CD14-positive monocyte (primary cell): ENCODE results near the gene CNTNAP2. TPM values are rescaled to one million over a fixed set of nuclear protein-coding genes. Genes with fewer than 3 reads are reported as not detected.

Experiments used
- DNase-seq, 3 donors: peaks; one replicate each; pipeline ENCODE4 v3.0.0-alpha.2; 2011 to 2022
- H2AFZ ChIP-seq: 2 replicates; pipeline ENCODE4 v1.6.0; 2012; ENCODE audit warnings: mild to moderate bottlenecking, low read depth, low read length, inconsistent platforms; ENCODE audit not compliant: insufficient read depth, poor library complexity, severe bottlenecking
- H3K27ac ChIP-seq, 2 donors: 1 replicate in 1 of 2; 2 replicates in 1 of 2; pipeline ENCODE4 v1.5.1; 2012 to 2013; ENCODE audit warnings: low read length in 2 of 2, control low read depth in 1 of 2, inconsistent platforms in 1 of 2, low read depth in 1 of 2, mild to moderate bottlenecking in 1 of 2
- H3K27me3 ChIP-seq, 2 donors: one replicate each; pipeline versions ENCODE4 v1.6.0 to v1.6.1; 2011 to 2013; ENCODE audit warnings: low read length in 2 of 2; ENCODE audit not compliant: control insufficient read depth in 2 of 2, insufficient read depth in 2 of 2
- H3K36me3 ChIP-seq, 2 donors: replicated peaks in 1 of 2; 1 replicate in 1 of 2; 2 replicates in 1 of 2; pipeline versions ENCODE4 v1.5.1 to v1.6.1; 2012 to 2013; ENCODE audit warnings: low read length in 2 of 2, control low read depth in 1 of 2, inconsistent platforms in 1 of 2, mild to moderate bottlenecking in 1 of 2; ENCODE audit not compliant: insufficient read depth in 2 of 2, control insufficient read depth in 1 of 2
- H3K4me1 ChIP-seq, 2 donors: 1 replicate in 1 of 2; 2 replicates in 1 of 2; pipeline versions ENCODE4 v1.5.1 to v1.6.1; 2012 to 2013; ENCODE audit warnings: low read length in 2 of 2, control low read depth in 1 of 2, inconsistent platforms in 1 of 2, mild to moderate bottlenecking in 1 of 2, moderate library complexity in 1 of 2; ENCODE audit not compliant: insufficient read depth in 2 of 2, control insufficient read depth in 1 of 2
- H3K4me2 ChIP-seq: replicated peaks from 2 replicates; pipeline ENCODE3; 2012; ENCODE audit warnings: low read length, moderate library complexity, mild to moderate bottlenecking; ENCODE audit not compliant: poor library complexity, severe bottlenecking; ENCODE audit errors: extremely low read depth
- H3K4me3 ChIP-seq, 3 experiments: fragments of 200-600 bp in 1 of 3; sonication (generic) in 1 of 3; replicated peaks in 1 of 3; 1 replicate in 2 of 3; 2 replicates in 1 of 3; pipeline ENCODE4 v1.5.1; 2011 to 2013; ENCODE audit warnings: low read length in 3 of 3, mild to moderate bottlenecking in 3 of 3, control low read depth in 2 of 3, low read depth in 2 of 3, inconsistent platforms in 1 of 3, moderate library complexity in 1 of 3
- H3K79me2 ChIP-seq: 2 replicates; pipeline ENCODE4 v1.6.0; 2012; ENCODE audit warnings: mild to moderate bottlenecking, control low read depth, inconsistent platforms, low read length, moderate library complexity; ENCODE audit not compliant: insufficient read depth
- H3K9ac ChIP-seq: 2 replicates; pipeline ENCODE4 v1.6.0; 2017; ENCODE audit warnings: low read length, mild to moderate bottlenecking; ENCODE audit not compliant: insufficient read depth, poor library complexity, severe bottlenecking
- H3K9me3 ChIP-seq, 2 donors: replicated peaks in 1 of 2; 1 replicate in 1 of 2; 2 replicates in 1 of 2; pipeline versions ENCODE4 v1.5.1 to v1.6.1; 2012 to 2013; ENCODE audit warnings: low read length in 2 of 2, control low read depth in 1 of 2; ENCODE audit not compliant: control insufficient read depth in 1 of 2, insufficient read depth in 1 of 2
- H4K20me1 ChIP-seq: 2 replicates; pipeline ENCODE4 v1.6.0; 2012; ENCODE audit warnings: mild to moderate bottlenecking, low read length, control low read depth, moderate library complexity; ENCODE audit not compliant: insufficient read depth
- H3K27ac Mint-ChIP-seq, 7 donors: one replicate each; pipeline ENCODE4 v1.8.0; 2020; ENCODE audit warnings: mild to moderate bottlenecking in 7 of 7, mixed read lengths in 7 of 7, moderate library complexity in 6 of 7, inconsistent platforms in 2 of 7
- H3K27me3 Mint-ChIP-seq, 3 donors: one replicate each; pipeline ENCODE4 v1.8.0; 2021 to 2022; ENCODE audit warnings: low read depth in 3 of 3, mild to moderate bottlenecking in 3 of 3, mixed read lengths in 3 of 3, moderate library complexity in 3 of 3, inconsistent platforms in 1 of 3
- H3K36me3 Mint-ChIP-seq, 2 donors: one replicate each; pipeline ENCODE4 v1.8.0; 2020; ENCODE audit warnings: mixed read lengths in 2 of 2, inconsistent platforms in 1 of 2, mild to moderate bottlenecking in 1 of 2
- H3K4me1 Mint-ChIP-seq: one replicate; pipeline ENCODE4 v1.8.0; 2020; ENCODE audit warnings: mild to moderate bottlenecking, mixed read lengths
- H3K4me3 Mint-ChIP-seq, 2 donors: one replicate each; pipeline ENCODE4 v1.8.0; 2020; ENCODE audit warnings: mild to moderate bottlenecking in 2 of 2, mixed read lengths in 2 of 2, moderate library complexity in 1 of 2
- H3K9me3 Mint-ChIP-seq, 7 donors: one replicate each; pipeline ENCODE4 v1.8.0; 2020 to 2022; ENCODE audit warnings: mixed read lengths in 7 of 7, mild to moderate bottlenecking in 6 of 7, moderate library complexity in 6 of 7, inconsistent platforms in 2 of 7
- CTCF ChIP-seq: fragments of 200-600 bp; IDR thresholded peaks from one replicate; pipeline ENCODE4 v1.8.0; 2022; ENCODE audit warnings: antibody characterized with exemption, mild to moderate bottlenecking
- WGBS: methylation state at CpG from one replicate; pipeline ENCODE4 v1.1.5; 2013; ENCODE audit warnings: missing lambda C conversion rate; ENCODE audit not compliant: insufficient coverage; 5-methylcytosine and 5-hydroxymethylcytosine counted together
- intact Hi-C, 2 donors: fragments of 100-400 bp; cut with micrococcal nuclease; formaldehyde crosslinking; loops; one replicate each; pipeline versions ENCODE4 v1.15.0 to v1.15.1; 2023
- polyA plus RNA-seq, 3 donors: library from polyadenylated mRNA; depleted of rRNA in 1 of 3; unstranded in 2 of 3; stranded (reverse) in 1 of 3; fragments of 300-500 nt in 2 of 3; fragments of >200 nt in 1 of 3; fragmentation: Illumina TruSeq in 2 of 3; gene quantifications; 1 replicate in 2 of 3; 2 replicates in 1 of 3; pipeline ENCODE4 v1.2.3, GENCODE V29; 2012 to 2021

CNTNAP2 gene
- polyA plus RNA-seq, 3 donors: 0.01 TPM; not detected in 2

DNA sequence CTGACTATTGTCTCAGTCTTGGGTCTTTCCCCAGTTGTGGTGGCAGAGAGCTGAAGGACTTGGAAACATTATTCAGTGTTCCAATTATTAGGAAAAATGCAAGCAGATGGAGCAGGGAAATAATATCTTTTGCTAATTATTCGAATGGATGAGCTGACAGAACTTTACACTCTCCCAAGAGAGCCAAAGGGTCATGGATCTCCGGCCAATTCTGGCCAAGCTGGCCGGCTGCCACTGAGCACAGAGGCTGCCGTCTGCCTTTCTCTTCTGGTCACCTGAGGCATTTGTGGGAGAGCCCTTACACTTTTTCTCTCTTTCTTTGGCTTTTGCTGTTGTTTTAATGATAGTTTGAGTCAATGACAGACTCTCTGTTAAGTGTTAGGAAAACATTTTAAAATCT, 22.2 kb upstream of the CNTNAP2 start:
- H3K4me2 ChIP-seq: no peak overlapping the region
- no peaks in the 10 kb centered on the region for H3K9me3 ChIP-seq
- Mint-ChIP-seq H3K9me3 (no peaks in the 10 kb centered on the region), H3K27ac (no peak overlapping the region), H3K27me3 (no peaks in the 10 kb centered on the region), H3K4me3 (no peak overlapping the region), H3K36me3 (no peaks in the 10 kb centered on the region), H3K4me1 (no peaks in the 10 kb centered on the region)
- no peak overlapping the region for H2AFZ ChIP-seq
- no peak overlapping the region for H3K9ac ChIP-seq
- intact Hi-C loops: no loop called here
- no peaks in the 10 kb centered on the region for H3K4me1 ChIP-seq
- H4K20me1 ChIP-seq: no peaks in the 10 kb centered on the region
- H3K27me3 ChIP-seq: no peaks in the 10 kb centered on the region
- H3K27ac ChIP-seq: no peak overlapping the region
- TF ChIP-seq CTCF: no peak
- 100% methylated on average over 3 of the region's 4 CpGs for WGBS
- no peaks in the 10 kb centered on the region for H3K36me3 ChIP-seq
- no peaks in the 10 kb centered on the region for H3K79me2 ChIP-seq
- no peak for DNase-seq
- no peak overlapping the region for H3K4me3 ChIP-seq

DNA sequence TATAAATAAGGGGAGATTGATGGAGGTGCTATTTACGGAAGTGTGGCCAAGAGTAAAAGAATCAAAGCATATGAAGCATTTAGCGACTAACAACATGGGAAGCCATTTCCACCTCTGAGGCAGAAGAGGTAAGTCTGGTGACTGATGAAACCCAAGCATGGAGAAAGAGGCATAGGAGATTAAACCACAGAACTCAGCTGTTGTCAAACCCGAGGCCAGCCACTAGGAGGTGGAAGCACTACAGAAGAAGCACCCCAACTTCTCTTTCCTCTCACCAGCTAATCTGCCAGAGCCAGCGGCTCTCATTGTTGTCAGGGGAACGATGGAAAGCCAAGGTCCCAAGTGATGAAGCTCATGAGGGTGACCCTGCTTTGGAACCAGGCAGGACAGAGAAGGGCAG, 19.6 kb upstream of the CNTNAP2 start:
- Mint-ChIP-seq H3K36me3 (no peaks in the 10 kb centered on the region), H3K27ac (no peak overlapping the region), H3K27me3 (no peaks in the 10 kb centered on the region), H3K4me3 (no peak overlapping the region), H3K4me1 (no peaks in the 10 kb centered on the region), H3K9me3 (no peaks in the 10 kb centered on the region)
- no peak overlapping the region for H2AFZ ChIP-seq
- intact Hi-C loops: no loop called here
- no peaks in the 10 kb centered on the region for H3K27me3 ChIP-seq
- H3K4me1 ChIP-seq: no peaks in the 10 kb centered on the region
- H3K9ac ChIP-seq: no peak overlapping the region
- H3K27ac ChIP-seq: no peak overlapping the region
- no peak for DNase-seq
- no peak overlapping the region for H3K4me2 ChIP-seq
- H3K36me3 ChIP-seq: no peaks in the 10 kb centered on the region
- H3K79me2 ChIP-seq: no peaks in the 10 kb centered on the region
- no peaks in the 10 kb centered on the region for H4K20me1 ChIP-seq
- 63% methylated on average over 1 of the region's 5 CpGs for WGBS
- H3K4me3 ChIP-seq: no peak overlapping the region
- H3K9me3 ChIP-seq: no peaks in the 10 kb centered on the region
- no peak for TF ChIP-seq CTCF
